NCI-H187 (cell line): ENCODE measurements around the gene PDYN.
"Not testable (repeated sequence)": the region's sequence is repeated elsewhere in the genome, so short reads cannot be mapped to it uniquely, and the experiment has no call there.

Experiments
- DNase-seq, 2 experiments: peaks; one replicate each; lab custom pipeline; 2025; lab: John Stamatoyannopoulos, UW

PDYN gene

DNA sequence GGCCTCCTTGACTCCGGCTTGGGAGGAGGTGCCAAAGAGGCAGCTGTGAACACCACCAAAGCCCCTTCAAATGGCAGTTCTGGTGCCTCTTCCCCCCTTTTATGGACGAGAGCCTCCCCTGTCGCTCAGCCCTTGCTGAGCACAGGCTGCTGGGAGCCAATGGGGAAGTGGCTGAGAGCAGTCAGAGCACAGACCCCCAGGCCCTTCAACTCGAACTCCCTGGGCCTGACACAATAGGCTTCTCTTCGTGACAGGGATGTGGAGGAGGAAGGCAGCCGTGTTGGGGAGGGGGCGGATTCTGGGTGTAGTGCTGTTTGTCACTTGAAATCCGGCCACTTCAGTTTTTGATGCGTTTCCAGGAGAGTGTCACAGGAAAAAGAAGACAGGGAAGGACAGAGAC lies at the start of gene PDYN:
Gene PDYN (minus strand): TSS at position 73 of the 400 bp plus-strand sequence. CDS start 10,974 bp downstream, outside the sequence.
- DNase-seq = no peak

DNA sequence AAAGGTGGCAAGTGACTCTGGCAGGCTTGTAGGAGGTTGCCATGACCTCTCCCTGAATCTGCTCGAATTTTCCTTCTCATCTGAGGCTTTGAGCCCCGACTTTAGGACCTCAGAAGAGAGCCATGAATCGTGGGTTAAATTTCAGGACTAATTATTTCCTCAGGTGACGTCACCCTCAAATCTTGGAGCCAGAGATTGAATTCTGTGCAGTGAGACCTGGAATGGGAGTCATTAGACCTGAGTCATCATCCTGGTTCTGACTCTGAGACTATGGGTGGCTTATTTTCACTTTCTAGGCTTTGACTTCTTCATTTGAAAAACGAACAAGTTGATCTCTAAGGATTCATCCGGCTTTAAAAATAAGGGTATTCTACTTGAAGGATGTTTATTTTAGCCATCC lies 48.5 kb upstream of the PDYN start:
- DNase-seq = no peak

DNA sequence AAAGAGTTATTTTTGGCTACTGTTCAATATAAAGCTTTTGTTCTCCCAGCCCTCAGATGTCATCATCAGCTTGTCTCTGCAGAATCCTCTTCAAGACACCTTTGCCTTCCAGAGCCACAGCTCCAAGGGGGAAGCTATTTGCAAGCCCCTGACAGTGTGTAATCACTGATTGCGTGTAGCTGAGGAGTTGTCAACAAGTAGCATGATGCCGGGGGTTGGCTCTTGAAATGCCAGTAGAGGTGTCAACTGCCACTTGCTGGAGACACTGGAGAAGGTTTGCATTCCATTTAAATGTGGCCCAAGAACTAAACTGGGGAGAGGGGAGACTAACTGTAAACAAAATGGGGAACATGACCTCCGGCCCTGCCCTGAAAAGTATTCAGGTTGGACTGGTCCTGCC lies 44.3 kb upstream of the PDYN start:
- DNase-seq = no peak

DNA sequence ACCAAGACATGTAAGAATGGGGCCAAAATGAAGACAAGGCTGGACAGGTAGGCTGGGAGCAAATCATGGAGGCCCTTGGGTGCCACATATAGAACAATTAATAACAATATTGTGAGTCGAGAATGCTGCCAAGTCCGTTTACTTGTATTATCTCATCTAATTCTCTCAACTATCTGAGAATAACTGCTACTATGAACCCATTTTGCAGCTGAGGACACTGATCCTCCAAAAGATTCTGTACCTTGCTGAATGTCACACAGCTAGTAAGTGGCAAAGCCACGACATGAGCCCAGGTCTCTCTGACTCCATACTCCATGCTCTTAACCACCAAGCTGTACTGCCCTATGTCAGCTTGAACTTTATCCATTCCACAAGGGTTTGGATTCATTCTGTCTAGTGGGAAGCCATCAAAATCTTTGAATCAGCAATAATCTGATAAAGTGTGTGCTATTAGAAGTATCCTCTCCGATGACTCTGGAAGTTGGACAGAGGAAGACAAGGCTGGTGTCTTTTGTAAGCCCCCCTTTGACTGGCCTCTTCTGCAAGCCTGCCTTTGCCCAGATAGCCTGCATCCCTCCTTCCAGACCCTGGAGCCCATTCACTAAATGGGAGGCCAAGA lies 43.5 kb upstream of the PDYN start:
- no peak for DNase-seq

DNA sequence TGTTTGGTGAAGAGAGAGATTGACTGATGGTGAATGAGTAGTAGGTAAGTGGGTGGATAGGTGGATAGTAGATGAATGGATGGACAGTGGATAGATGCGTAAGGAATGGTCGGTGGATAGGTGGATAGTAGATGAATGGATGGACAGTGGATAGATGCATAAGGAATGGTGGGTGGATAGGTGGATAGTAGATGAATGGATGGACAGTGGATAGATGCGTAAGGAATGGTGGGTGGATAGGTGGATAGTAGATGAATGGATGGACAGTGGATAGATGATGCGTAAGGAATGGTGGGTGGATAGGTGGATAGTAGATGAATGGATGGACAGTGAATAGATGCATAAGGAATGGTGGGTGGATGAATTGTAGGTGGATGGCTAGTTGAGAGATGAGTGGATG lies 42.5 kb upstream of the PDYN start:
- not testable (repeated sequence) for DNase-seq

DNA sequence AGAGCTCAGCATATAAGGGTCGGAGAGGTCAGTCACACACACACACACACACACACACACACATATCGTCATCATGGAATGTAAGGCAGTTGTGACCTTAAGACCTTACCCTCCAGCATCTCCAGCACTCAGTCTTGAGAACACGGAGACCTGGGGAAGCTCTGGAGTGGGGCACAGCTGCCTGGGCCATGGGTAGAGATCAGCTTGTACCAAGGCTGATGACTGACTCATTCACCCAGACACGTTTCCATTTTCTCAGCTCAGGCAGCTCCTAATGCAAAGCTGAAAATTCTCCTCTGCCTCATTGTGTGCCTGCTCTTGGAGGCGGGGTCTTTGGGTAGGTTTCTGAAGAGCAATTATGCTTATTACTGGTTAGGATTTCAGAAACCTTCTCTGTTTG lies 38.3 kb upstream of the PDYN start:
- no peak for DNase-seq

DNA sequence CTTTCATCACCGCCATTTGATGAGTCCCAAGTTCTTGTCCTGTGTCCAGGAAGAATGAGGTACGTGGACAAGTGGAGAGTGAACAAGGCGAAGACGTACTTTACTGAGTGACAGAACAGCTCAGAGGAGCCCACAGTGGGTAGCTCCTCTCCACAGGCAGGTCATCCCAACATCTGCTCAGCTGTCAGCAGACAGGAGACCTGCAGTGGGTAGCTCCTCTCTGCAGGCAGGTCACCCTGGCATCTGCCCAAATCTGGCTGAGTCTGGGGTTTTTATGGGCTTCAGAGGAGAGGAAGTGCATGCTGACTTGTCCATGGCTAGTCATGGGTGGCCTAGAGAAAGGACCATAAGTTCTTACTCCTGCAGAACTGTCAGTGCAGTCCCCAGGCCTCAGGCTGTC lies 32.7 kb upstream of the PDYN start:
- DNase-seq = no peak

DNA sequence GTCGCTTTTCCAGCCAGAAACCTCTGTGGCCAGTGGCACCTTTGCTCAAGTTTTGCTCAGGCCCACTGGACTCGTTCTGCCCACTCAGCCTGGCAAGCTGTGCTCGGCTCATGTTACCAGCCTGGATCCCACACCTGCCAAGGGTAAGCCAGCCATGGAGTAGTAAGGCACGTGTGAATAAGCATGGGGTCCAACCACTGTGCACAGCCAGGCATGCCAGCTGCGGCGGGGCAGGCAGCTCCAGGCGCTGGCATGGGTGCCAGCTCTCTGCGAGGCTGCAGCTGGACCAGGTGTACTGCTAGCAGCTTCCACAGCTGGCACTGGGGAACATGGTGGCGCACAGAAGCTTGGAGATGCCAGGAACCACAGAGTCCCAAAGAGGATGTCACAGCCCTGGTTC lies 32.1 kb upstream of the PDYN start:
- no peak for DNase-seq

DNA sequence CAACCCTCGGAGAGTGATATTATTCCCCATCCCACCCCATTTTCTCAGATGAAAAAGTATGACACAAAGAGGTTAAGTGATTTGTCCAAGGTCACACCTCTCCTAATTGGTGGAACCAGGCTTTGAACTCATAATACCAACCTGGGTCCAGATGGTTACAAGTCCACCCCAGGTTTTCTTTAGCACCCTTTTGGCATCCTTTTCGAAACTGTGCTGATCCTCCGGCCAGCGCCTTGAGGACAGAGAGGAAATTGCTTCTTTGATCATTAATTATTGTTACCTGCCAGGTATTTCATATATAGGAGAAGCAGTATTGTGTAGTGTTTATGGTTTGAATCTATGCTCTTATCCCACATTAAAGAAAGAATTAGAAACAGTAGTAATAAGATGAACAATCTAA lies 29.3 kb upstream of the PDYN start:
- DNase-seq = no peak

DNA sequence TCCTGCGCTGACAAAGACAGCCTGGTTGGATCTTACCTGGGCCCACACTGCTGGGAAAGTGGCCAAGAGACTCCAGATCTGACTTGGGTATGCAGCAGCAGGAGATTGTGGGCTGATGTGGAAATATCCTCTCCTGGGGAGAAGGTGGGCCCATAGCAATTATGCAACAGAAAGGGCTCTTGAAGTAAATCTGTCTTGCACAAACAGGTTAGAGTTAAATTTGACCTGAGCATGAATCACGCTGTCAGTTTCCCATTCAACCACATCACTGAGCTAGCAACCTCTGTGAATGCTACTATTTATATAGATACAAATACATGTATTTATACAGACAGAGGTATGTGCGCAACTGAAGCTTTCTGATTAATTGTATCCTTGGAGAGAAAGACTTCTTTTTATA lies 28.3 kb upstream of the PDYN start:
- DNase-seq = no peak

DNA sequence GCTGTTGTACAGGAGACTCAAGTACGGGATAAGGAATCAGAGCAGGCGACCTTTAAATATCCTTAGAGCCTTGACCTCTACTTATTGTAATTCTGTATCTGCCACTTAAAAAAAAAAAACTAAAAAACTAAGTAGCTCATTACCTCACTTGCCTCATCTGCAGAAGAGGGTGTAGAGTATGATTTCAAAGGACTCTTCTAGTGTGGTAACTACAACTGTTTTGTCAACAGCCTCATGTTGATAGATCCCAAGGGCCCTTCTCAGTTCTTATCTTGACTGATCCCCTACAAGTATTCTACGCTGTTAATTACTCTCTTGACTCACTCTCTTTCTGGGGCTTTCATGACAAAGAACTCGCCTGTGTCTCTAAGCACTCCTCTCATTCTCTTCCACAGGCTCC lies 16.7 kb upstream of the PDYN start:
- peak in 1 of 2 experiments; percentile 17 for DNase-seq

DNA sequence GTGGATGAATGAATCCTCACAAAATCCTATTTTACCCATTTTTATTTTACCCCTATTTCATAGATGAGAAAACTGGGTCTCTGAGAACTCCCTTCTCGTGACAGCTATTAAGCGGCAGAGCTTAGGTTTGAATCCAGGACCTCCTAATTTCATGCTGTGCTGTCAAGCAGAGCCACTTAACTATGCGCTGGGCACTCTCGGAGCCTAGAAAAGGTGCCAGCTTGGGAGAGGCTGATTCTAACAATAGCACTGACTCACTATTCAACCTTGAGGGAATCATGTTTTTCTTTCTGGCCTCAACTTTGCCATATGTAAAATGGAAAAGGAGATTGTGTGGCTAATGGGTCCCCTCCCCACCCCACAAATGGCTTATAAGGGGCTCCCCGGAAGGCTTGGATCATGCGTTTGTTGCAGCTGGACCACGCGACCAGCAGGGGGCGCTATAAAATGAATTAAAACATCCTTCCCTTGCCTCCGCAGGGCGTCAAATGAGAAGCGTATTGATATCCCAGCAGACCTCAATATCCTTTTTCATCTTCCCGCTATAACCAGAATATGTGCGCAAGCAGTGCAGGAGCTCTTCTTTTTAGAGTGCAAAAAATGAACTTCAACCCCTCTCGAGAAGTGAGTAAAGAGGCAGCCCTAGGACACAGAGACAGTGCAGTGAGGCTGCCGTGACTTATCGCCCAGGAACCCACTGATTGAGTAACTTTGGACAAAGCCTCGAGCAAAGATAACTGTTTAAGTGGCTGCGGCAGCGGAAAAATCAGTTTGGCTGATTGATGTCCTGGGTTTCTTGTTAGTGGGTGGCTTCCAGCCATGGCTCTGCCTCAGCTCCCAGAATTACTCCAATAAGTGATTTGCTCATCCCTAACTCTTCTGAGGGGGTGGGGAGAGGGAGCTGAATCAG lies 12.8 kb upstream of the PDYN start:
- DNase-seq = peak in 1 of 2 experiments; percentile 25

DNA sequence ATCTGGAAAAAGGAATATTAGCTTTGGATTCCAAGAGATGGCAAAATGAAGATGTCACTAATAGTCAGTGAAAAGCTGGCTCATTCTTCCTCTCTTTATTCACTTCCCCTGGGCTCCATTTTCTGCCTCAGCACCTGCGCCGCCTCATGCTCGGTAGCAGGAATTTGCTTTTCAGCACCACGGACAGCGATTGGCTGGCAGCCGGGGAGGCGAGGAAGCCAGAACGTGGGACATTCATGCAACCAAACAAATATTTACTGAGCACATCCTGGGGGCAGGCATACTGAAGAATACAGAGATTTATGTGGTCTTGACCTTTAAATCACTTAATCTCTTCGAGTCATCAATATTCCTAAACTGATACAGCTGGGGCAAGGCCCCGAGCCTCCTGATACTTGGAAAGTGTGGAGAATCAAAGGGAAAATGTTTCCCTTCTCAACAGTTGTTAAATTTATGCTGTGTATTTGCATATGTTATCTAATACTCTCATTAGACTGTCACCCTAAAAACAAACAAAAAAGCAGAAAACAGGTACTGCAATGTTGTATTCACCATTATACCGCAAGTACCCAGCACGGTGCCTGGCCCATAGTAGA lies 12.1 kb upstream of the PDYN start:
- DNase-seq = no peak

DNA sequence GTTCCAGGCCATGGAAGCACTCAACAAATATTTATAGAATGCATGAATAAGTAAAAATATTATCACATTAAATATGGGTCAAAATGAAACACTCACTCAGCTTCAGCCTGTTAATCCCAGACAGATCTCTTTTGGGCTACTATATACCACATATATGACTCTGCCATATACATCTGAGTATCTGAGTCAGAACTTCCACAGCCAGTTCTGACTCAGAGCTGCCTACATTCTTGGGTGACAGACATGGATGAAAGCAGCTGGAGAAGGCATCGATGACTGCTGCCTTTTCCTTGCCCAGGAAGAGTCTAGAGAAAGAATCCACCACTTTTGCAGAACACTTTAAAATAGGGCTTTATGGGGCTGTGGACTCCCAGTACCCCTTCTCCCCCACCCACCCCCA lies 11.5 kb upstream of the PDYN start:
- DNase-seq = no peak

DNA sequence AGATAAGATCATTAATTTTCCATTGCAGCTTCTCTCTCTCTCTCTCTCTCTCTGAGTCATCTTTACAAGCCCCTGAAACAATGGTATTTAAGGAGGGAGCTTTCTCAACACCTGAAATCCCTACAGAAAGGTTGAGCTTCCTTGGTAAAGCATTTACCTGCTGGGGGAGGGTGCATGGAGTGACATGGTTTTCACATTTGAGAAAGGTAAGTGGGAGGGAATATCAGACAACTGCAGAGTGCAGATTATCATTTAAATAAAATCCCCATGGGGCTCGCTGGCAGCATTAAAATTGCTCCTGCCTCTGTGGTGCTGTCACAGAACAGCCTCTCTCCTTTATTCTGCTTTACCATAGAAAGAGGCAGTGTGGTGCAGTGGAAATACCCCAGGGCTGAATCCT lies 10.3 kb upstream of the PDYN start:
- DNase-seq = no peak

DNA sequence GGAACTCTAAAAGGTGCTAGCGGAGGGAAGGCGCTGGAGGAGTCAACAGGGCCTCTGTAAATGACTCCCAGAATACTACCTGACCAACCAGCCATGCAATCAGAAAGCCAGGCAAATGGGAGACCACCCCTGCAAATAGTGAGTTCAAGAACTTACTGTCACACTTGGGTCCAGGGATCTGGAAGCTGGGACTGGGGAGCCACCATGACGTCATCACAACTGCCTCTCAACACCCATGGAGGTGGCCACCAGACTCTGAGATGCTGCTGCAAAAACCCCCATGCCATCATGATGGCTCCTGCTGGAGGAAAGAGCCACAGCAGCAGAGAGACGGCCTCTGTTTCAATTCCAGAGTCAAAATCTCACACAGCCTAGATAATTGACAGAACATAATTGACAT lies 8.5 kb upstream of the PDYN start:
- DNase-seq = no peak

DNA sequence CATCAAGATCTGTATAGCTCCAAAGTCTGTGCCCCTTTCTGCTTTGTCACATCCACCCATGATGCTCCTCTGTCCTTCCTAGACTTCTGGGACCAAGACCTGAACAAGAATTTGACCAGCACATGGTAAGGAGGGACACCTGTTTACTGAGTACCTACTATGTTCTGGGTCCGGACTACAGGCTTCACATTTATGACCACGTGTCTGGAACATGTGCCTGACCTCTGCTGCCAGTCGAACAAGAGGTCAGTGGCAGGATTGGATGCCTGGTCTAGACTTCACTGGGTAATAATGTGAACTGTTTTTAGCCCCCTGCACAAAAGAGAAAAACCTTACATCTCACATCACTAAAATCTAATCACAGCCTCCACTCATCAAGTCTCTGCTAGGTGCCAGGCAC lies 7.3 kb upstream of the PDYN start:
- no peak for DNase-seq

DNA sequence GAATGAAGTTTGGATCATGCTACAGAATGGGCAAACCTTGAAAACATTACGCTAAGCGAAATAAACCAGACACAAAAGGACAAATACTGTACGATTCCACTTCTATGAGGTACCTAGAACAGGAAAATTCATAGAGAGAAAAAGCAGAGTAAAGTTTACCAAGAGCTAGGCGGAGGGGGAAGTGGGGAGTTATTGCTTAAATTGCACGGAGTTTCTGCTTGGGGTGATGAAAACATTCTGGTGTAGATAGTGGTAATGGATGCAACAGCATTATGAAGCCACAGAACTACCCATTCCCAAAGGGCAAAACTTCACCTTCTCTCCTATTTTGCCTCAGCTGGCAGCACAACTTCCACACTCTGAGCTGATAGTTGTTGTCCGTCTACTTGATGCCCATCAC lies 6.4 kb upstream of the PDYN start:
- DNase-seq = no peak

DNA sequence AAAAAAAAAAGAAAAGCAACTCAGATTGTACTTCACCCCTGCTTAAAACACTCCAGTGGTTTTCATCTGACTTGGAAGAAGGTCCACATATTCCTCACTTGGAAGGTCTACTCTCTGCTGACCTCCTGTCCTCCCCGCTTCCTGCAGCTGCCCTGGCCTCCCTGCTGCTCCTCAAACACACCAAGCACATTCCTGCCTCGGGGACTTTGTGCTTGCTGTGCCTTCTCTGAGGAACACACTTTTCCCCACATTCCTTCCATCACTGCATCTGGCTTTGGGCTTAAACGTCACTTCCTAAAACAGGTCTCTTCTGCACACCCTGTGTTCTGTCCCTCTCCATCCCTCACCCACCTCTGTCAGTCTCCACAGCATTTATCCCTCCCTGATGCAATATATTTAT lies 4.9 kb upstream of the PDYN start:
- no peak for DNase-seq

DNA sequence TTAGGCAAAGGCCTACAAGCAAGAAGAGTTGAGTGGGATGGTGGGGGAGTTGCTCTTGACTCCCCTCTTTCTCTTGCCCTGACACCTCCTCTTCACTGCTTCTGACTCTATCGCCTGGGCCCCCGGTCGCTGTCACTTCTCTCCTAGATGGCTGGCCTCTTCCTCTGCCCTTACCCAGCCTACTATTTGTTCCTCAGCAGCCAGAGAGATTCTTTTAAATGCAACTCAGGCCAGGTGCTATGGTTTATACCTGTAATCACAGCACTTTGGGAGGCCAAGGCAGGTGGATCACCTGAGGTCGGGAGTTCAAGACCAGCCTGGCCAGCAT lies 4.3 kb upstream of the PDYN start:
- DNase-seq = no peak

DNA sequence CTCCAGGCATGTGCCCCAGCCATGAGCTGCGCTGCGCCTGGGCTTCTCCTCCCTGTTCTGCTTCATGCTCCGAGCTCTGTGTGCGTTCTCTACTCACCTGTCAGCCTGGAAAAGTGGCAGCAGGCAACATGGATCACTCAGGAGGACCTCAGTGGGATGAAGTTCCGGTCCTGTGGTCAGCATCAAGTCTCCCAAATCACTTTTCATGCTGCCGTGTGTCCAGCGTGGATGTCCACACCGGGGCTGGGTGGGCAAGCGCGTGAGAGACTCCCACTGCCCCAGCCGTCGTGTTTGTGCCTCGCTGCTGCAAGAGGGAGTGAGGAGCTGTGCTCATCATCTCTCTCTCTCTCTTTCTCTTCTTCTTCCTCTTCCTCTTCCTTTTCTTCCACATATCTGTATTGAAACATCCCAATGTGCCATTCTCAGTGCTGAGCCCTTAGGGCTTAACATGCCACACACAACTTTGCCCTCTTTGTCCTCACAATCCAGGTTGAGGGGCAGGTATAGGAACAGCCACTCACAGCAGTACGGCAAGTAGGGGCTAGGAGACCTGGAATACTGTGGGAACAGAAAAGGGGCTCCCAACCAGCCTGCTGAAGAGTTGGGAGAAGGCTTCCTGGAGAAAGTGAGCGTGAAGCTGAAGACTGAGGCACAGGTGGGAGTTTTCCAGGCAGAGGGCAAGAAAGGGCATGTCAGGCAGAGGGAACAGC lies 3.8 kb upstream of the PDYN start:
- no peak for DNase-seq

DNA sequence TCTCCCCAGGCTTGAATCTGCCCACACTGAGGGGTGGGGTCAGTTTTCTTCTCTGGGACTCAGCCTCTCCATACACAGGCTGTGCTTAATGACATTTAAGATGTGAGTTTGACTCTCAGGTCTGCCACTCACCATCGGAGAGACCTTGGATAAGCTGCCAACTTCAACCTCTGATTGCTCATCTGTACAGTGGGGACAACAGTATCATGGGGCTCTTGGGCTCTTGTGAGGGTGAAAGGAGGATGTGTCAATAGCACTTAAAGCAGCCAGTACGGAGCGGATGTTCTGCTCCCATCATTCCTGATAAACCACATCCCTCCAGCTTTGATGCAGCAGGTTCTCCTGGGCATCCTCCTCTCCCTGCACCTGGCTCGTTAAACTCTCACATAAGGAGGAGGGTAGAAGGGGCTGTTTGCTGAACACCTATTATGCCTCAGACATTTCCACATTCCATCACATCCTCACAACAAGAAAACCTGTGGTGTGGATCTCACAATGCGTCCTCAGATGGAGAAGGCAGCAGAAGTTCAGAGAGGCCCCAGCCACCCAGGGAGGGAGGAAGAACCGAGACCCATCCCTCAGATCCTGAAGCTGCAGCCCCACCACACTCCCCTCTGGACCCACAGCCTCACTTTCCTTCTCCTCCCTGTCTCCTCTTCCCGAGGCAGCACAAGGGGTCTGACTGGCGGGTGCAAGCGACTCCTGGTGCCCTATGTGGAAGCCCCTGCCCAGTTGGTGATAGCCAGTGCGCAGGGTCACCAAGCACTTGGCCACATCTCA lies 1.9 kb upstream of the PDYN start:
- no peak for DNase-seq
